OCI-LY1 (cell line): ENCODE measurements around the gene MAPK1IP1L.

Experiments
- CTCF ChIP-seq: fragments of 200-600 bp; sonication (generic), shearing (Covaris generic); IDR thresholded peaks from 2 replicates; pipeline ENCODE4 v1.5.1; 2017; ENCODE audit warnings: mild to moderate bottlenecking, antibody characterized with exemption, low read length, moderate library complexity, mixed read lengths
- EZH2 ChIP-seq: fragments of 200-600 bp; sonication (generic), shearing (Covaris generic); IDR thresholded peaks from 2 replicates; pipeline ENCODE4 v1.8.0; 2017; ENCODE audit warnings: borderline replicate concordance, mixed run types, mild to moderate bottlenecking, antibody characterized with exemption, low read length, moderate library complexity, mixed read lengths

- no peak for TF ChIP-seq CTCF
- no peak for TF ChIP-seq EZH2
These were observed 31.4 kb upstream of the MAPK1IP1L start for GRCh38 chr14:55019968-55020554.
